ENCODE data around the gene AASDH. TPM values are rescaled to one million over a fixed set of nuclear protein-coding genes. Genes with fewer than 3 reads are reported as not detected.

AASDH gene
- total and polyA plus RNA-seq, 2 of the 13 experiments (the other 11 are each of a cell fraction or from before 2014, with no cell fraction given), result 12.6 to 14.1 TPM

GRCh38 chr4:56435140-56435926 is 48.0 kb upstream of the AASDH start, which contains the start of gene PPAT (continued):
- TF ChIP-seq ZNF275 (CRISPR knock-in tag; IDR thresholded peaks at IDR 0.05; ENCODE audit: borderline replicate concordance) (peak; percentile 72), SMARCE1 (IDR thresholded peaks at IDR 0.05; ENCODE audit: borderline replicate concordance) (no peak), ZNF644 (CRISPR knock-in tag; IDR thresholded peaks at IDR 0.05; ENCODE audit: low read depth) (no peak), ZBTB10 (CRISPR knock-in tag; IDR thresholded peaks at IDR 0.05; ENCODE audit: borderline replicate concordance) (no peak), LBX2 (CRISPR knock-in tag; IDR thresholded peaks at IDR 0.05; ENCODE audit: borderline replicate concordance) (peak; percentile 15; the same call in 1 of the 2 replicates), MLXIP (CRISPR knock-in tag; IDR thresholded peaks at IDR 0.05; ENCODE audit: borderline replicate concordance) (no peak), ZNF709 (CRISPR knock-in tag; IDR thresholded peaks at IDR 0.05) (peak; percentile 82), ARID3A (IDR thresholded peaks at IDR 0.05; ENCODE audit: low read depth, low read length) (peak; percentile 19; the same call in 1 of the 2 replicates), ZNF12 (CRISPR knock-in tag; IDR thresholded peaks at IDR 0.05) (no peak; the same call in 1 of the 2 replicates), ZBTB20 (CRISPR knock-in tag; IDR thresholded peaks at IDR 0.05; ENCODE audit: borderline replicate concordance, low read depth) (peak; percentile 58; the same call in 1 of the 2 replicates), ZSCAN21 (CRISPR knock-in tag; IDR thresholded peaks at IDR 0.05; ENCODE audit: borderline replicate concordance) (peak; percentile 59; the same call in 1 of the 2 replicates), MIER3 (CRISPR knock-in tag; IDR thresholded peaks at IDR 0.05; ENCODE audit: borderline replicate concordance) (peak; percentile 33), SP1 (IDR thresholded peaks at IDR 0.05) (no peak; the same call in 1 of the 2 replicates), SP1 (CRISPR knock-in tag; IDR thresholded peaks at IDR 0.05) (peak; percentile 86), SRSF4 (IDR thresholded peaks at IDR 0.05; ENCODE audit: low read depth, low read length, poor library complexity, severe bottlenecking) (no peak), GPBP1L1 (CRISPR knock-in tag; IDR thresholded peaks at IDR 0.05) (no peak), ZNF737 (CRISPR knock-in tag; IDR thresholded peaks at IDR 0.05; ENCODE audit: borderline replicate concordance) (no peak)

Measured in HepG2 (cell line).